NCI-H2107 treated with DMSO at 0.1 percent for 48 hours (cell line): ENCODE data around the gene SPECC1.
"Not testable (repeated sequence)": the region's sequence is repeated elsewhere in the genome, so short reads cannot be mapped to it uniquely, and the experiment has no call there.

Experiments
- DNase-seq: peaks from one replicate; lab custom pipeline; 2025; ENCODE audit not compliant: unreplicated experiment; lab: John Stamatoyannopoulos, UW

The SPECC1 gene

DNA sequence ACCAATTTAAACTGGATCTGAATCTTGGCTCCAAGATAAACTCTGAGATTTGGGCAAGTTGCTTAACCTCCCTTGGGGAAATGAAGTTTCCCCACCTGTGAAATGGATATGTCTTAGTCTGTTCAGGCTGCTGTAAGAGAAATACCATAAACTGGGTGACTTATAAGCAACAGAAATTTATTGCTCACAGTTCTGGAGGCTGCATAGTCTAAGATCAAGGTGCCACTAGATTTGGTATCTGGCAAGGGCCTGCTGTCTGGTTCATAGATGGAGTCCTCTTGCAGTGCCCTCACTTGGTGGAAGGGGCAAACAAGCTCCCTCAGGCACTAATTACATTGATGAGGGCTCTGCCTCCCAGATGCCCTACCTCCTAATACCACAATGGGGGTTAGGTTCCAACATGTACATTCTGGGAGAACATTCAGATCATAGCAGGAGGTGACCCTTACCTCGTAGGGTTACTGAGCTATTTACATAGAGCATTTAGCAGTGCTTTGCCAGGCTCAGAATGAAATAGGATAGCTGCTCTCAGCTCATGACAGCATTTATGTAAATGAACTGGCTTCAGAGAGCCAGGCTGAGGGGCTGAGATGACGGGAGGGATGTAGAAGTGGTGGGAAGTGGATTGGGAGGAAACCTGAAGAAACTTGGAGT lies 83.9 kb downstream of the SPECC1 start:
- no peak for DNase-seq

- no peak for DNase-seq
Measured at GRCh38 chr17:20094777-20095176, 85.6 kb downstream of the SPECC1 start.

- no peak for DNase-seq
Measured at GRCh38 chr17:20095336-20096080, 86.3 kb downstream of the SPECC1 start.

GRCh38 chr17:20096430-20096829 lies 87.3 kb downstream of the SPECC1 start:
- no peak for DNase-seq

- DNase-seq = no peak
Measured at GRCh38 chr17:20097330-20097729, 88.2 kb downstream of the SPECC1 start.

- no peak for DNase-seq
Measured at GRCh38 chr17:20098314-20098713, 89.2 kb downstream of the SPECC1 start.

GRCh38 chr17:20100806-20101205 lies 91.6 kb downstream of the SPECC1 start:
- DNase-seq = not testable (repeated sequence)

DNA sequence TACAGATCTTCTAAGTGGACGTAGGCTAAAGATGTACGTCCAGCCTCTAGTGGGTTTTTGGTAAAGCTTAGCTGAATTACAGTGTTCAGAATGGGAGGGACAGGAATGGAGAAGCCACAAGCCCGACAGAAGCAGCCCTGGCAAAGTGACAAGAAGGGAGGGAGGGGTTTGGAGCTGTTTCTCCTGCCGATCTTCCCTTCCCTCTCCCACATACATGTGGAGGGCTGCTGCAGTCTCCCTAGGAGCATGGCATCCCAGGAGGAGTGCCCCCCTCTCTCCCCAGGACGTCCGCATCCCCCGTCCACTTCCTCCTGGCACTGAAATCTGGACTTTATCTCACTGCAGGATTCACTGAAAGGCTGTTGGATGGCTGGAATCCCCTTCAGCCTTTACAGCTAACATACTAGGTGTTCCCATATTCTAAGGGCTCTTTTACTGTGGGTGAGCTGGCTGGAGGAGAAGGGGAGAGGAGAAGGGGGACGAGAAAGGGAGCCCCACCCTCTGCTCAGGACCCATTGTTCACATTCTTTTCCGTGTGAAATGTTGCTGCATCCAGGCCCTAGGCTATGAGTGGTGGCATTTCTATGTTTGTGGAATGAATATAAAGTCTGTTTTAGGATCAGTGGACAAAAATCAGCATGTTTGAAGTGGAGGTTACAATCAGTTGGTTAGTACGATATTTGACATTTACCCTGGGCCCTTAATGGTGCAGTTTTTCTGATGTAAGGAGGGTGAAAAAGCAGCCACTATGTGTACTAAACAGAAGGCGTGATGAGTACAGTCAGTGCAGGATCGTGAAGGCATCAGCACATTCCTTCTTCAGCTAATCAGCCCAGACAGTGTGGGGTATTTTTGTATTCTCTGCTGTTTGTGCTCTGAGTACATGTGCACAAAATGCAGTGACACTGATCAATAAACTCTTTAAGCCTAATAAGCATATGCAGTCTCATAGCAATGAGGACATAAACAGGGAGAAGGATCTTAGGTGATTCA lies 94.6 kb downstream of the SPECC1 start:
- no peak for DNase-seq

- no peak for DNase-seq
Measured at GRCh38 chr17:20105539-20106280, 96.6 kb downstream of the SPECC1 start.

DNA sequence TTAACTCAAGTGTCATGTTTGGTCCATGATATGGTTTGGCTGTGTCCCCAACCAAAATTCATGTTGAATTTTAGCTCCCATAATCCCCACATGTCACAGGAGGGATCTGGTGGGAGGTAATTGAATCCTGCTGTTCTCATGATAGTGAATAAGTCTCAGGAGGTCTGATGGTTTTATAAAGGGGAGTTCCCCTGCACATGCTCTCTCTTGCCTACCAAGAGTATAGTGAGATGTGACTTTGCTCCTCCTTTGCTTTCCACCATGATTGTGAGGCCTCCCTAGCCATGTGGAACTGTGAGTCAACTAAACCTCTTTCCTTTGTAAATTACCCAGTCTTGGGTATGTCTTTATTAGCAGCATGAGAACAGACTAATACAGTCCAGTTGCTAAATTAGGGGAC lies 97.3 kb downstream of the SPECC1 start:
- DNase-seq = not testable (repeated sequence)

DNA sequence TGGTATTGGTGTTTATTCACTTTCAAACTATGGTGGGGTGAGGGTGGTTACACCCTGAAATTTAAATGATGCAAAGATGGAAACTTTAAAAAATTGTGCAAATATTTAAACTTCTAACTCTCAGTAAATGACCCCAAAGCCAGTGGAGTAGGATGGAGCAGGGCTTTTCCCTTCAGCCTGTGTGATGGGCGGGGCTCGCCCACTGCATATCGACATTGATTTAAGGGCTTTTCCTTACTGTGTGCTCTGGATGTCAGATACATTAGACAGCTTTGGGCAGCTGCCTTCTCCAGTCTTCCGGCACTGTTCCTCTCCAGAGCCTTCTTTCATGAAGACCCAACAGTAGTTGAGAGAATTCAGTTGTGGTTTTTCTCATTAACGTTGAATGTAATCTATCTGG lies 99.9 kb downstream of the SPECC1 start:
- DNase-seq = no peak

DNA sequence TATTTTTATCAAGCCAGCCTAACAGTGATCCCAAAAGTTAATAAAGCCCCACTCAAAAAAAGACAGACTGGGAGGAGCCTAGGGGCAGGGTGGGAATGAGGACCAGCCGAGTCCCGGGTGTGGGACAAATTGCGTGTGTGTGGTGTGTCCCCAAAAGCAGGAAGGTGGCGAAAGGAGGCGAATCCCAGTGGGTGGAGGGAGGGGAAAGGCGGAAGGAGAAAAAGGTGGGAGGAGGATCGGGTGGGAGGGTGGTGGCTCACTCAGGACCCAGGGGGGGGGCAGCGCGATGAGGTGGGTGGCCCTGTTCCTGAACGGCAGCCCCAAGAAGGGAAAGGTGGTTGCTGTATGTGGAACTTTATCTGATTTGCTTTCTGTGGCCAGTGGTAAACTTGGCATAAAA lies 102.4 kb downstream of the SPECC1 start:
- no peak for DNase-seq

GRCh38 chr17:20114466-20114865 lies 105.3 kb downstream of the SPECC1 start:
- no peak for DNase-seq

- DNase-seq = no peak
Measured at GRCh38 chr17:20116683-20117309, 107.6 kb downstream of the SPECC1 start.

DNA sequence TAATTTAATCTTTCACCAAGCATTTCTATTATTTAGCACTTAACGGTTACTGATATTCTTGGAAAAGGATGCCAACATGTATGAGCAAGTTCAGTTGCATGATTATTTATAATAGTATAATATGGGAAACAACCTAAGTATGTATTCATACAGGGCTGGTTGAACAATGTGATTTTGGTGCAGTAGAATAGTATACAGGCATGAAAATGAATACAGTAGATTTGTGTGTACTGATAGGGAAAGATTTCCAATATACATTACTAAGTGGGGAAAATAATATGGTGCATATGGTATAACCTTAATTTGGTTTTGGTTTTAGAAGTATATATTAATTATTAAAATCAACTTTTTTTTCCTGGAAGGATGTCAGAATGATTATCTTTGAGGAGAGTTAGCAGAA lies 109.1 kb downstream of the SPECC1 start:
- DNase-seq = no peak

GRCh38 chr17:20120836-20121235 lies 111.7 kb downstream of the SPECC1 start:
- DNase-seq = no peak

GRCh38 chr17:20121359-20122253 lies 112.4 kb downstream of the SPECC1 start:
- no peak for DNase-seq

DNA sequence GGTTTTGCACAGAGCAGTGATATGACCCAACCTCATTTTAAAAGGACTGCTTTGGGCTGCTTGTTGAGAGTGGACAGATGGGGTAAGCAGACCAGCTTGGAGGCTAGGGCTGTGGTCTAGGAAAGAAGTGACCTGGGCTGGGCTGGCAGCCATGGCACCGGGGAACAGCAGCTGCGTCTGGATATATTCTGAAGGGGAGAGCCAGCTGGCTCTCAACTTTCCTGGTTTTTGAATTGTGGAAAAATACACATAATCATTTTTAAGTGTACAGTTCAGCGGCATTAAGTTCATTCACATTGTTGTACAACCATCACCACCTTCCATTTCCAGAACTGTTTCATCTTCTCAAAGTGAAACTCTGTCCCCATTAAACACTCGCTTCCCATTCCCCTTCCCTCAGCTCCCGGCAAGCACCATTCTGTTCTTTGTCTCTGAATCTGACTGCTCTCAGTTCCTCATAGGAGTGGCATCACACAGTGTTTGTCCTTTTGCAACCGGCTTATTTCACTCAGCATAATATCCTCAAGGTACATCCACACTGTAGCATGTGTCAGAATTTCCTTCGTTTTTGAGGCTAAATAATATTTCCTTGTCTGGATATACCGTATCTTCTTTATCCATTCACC lies 113.2 kb downstream of the SPECC1 start:
- DNase-seq = no peak

GRCh38 chr17:20123209-20123608 lies 114.0 kb downstream of the SPECC1 start:
- DNase-seq = no peak
